GM20431 (cell line): ENCODE results near the gene CYB5R4.

Source experiments
- in situ Hi-C: fragments of 300-500 bp; cut with MseI, MboI; formaldehyde crosslinking; loops from one replicate; pipeline ENCODE4 v1.15.0; 2020; ENCODE audit warnings: low sequenced_read_pairs; ENCODE audit not compliant: unreplicated experiment

Gene CYB5R4

GRCh38 chr6:83859410-83860358 is at the start of gene CYB5R4:
Gene CYB5R4, plus strand, starts transcription at chr6:83859689. Its CDS starts 94 bp downstream, at chr6:83859783.
- in situ Hi-C loops = no loop called here

GRCh38 chr6:83812595-83812994 is 46.9 kb upstream of the CYB5R4 start:
- in situ Hi-C loops = no loop called here

- in situ Hi-C loops = no loop called here
Observed at GRCh38 chr6:83815631-83816272, 43.7 kb upstream of the CYB5R4 start.

GRCh38 chr6:83822629-83823169 is 36.8 kb upstream of the CYB5R4 start:
- in situ Hi-C loops = no loop called here

GRCh38 chr6:83824388-83824801 is 35.1 kb upstream of the CYB5R4 start:
- in situ Hi-C loops = no loop called here

GRCh38 chr6:83824831-83825230 is 34.7 kb upstream of the CYB5R4 start:
- in situ Hi-C loops = no loop called here

GRCh38 chr6:83827050-83827449 is 32.4 kb upstream of the CYB5R4 start:
- in situ Hi-C loops = no loop called here

GRCh38 chr6:83838727-83839126 is 20.8 kb upstream of the CYB5R4 start:
- in situ Hi-C loops = no loop called here

- in situ Hi-C loops = no loop called here
Observed at GRCh38 chr6:83844170-83844569, 15.3 kb upstream of the CYB5R4 start.

GRCh38 chr6:83846291-83846690 is 13.2 kb upstream of the CYB5R4 start:
- in situ Hi-C loops = no loop called here

- in situ Hi-C loops = no loop called here
Observed at GRCh38 chr6:83847179-83847578, 12.3 kb upstream of the CYB5R4 start.

GRCh38 chr6:83849127-83849526 is 10.4 kb upstream of the CYB5R4 start:
- in situ Hi-C loops = no loop called here

- in situ Hi-C loops = no loop called here
Observed at GRCh38 chr6:83849610-83850009, 9.9 kb upstream of the CYB5R4 start.

GRCh38 chr6:83852528-83853177 is 6.8 kb upstream of the CYB5R4 start:
- in situ Hi-C loops = no loop called here

GRCh38 chr6:83853178-83854000 is 6.1 kb upstream of the CYB5R4 start, which contains the start of gene RIPPLY2:
Gene RIPPLY2, plus strand, starts transcription at chr6:83853360. Its CDS starts 57 bp downstream, at chr6:83853417.
- in situ Hi-C loops = no loop called here

GRCh38 chr6:83854001-83854501 is 5.4 kb upstream of the CYB5R4 start:
- in situ Hi-C loops = no loop called here

- in situ Hi-C loops = no loop called here
Observed at GRCh38 chr6:83854766-83855165, 4.7 kb upstream of the CYB5R4 start.

GRCh38 chr6:83860359-83860755 is 868 bp downstream of the CYB5R4 start:
- in situ Hi-C loops = no loop called here

GRCh38 chr6:83860782-83861495 is 1.4 kb downstream of the CYB5R4 start:
- in situ Hi-C loops = no loop called here
